Prostate gland (tissue), 2 donors: ENCODE measurements around the gene CD151.

Source experiments
- POLR2A ChIP-seq: fragments of 450-650 bp; IDR thresholded peaks from one replicate; pipeline ENCODE4 v1.6.1; 2016; ENCODE audit warnings: antibody characterized with exemption, mild to moderate bottlenecking
- POLR2AphosphoS5 ChIP-seq: sonication (generic); formaldehyde crosslinking; IDR thresholded peaks from one replicate; pipeline ENCODE4 v1.6.1; 2017; ENCODE audit warnings: antibody characterized with exemption
- TF ChIP-seq, protein P1 (sequence below), 4 experiments: fragments of 200-600 bp in 2 of 4; fragments of 450-650 bp in 2 of 4; sonication (generic) in 2 of 4; IDR thresholded peaks; 1 replicate in 3 of 4; 2 replicates in 1 of 4; pipeline ENCODE4 v1.5.1; 2016 to 2019; ENCODE audit warnings: antibody characterized with exemption in 4 of 4, mild to moderate bottlenecking in 2 of 4, moderate library complexity in 2 of 4

DNA sequence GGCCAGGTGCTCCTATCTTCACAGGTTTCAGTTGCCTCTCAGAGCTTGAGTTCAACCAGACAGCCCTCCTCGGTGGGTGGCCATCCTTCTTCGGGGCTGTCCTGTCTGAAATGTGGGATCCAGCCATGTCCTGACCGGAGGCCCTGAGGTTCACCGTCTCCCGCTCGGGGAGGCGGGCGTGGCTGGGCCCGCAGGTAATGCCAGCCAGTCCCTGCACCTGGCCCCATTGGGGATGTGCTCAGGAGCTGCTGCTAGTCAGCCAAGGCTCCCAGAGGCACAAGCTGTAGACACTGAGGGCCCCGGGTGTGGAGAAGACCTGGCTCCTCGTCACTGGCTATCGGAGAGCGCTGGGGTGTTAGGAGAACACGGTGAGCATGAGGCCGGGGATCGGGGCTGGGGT lies 42.5 kb downstream of the CD151 start:
- TF ChIP-seq, protein P1, sequence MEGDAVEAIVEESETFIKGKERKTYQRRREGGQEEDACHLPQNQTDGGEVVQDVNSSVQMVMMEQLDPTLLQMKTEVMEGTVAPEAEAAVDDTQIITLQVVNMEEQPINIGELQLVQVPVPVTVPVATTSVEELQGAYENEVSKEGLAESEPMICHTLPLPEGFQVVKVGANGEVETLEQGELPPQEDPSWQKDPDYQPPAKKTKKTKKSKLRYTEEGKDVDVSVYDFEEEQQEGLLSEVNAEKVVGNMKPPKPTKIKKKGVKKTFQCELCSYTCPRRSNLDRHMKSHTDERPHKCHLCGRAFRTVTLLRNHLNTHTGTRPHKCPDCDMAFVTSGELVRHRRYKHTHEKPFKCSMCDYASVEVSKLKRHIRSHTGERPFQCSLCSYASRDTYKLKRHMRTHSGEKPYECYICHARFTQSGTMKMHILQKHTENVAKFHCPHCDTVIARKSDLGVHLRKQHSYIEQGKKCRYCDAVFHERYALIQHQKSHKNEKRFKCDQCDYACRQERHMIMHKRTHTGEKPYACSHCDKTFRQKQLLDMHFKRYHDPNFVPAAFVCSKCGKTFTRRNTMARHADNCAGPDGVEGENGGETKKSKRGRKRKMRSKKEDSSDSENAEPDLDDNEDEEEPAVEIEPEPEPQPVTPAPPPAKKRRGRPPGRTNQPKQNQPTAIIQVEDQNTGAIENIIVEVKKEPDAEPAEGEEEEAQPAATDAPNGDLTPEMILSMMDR (IDR thresholded peaks at IDR 0.05): no peak
- no peak for TF ChIP-seq POLR2A
- no peak for TF ChIP-seq POLR2AphosphoS5
